Endothelial cell of umbilical vein (primary cell): ENCODE data around the gene SLC25A5. TPM values are rescaled to one million over a fixed set of nuclear protein-coding genes. Genes with fewer than 3 reads are reported as not detected.
"Not testable (repeated sequence)": the region's sequence is repeated elsewhere in the genome, so short reads cannot be mapped to it uniquely, and the experiment has no call there.

Source experiments
- BruUV-seq: library from RNA; stranded (reverse); fragments of 400-500 nt; replicated peaks from 2 replicates; lab custom pipeline; 2021; lab: Mats Ljungman, UMichigan
- CTCF ChIA-PET: fragments of 300-600, 350-600 bp; sonication (Branson Sonifier 250); formaldehyde crosslinking; loops from one replicate; lab custom pipeline; 2021; ENCODE audit warnings: antibody characterized with exemption, inconsistent platforms; lab: Charles Lee
- POLR2A ChIA-PET: fragments of 300-600, 350-600 bp; sonication (Branson Sonifier 250); formaldehyde crosslinking; loops from one replicate; lab custom pipeline; 2021; ENCODE audit warnings: antibody characterized with exemption, inconsistent platforms; lab: Charles Lee
- DNase-seq: peaks from one replicate; pipeline ENCODE4 v3.0.0-alpha.2; 2011; ENCODE audit warnings: low read depth, low spot score
- FAIRE-seq: peaks from 2 replicates; lab custom pipeline; 2011; peaks lifted over from hg19 to GRCh38; lab: Jason Lieb, UNC
- H2AFZ ChIP-seq: 2 replicates; pipeline ENCODE4 v1.6.0; 2012; ENCODE audit warnings: low read depth, low read length, control low read depth, inconsistent platforms
- H3K27ac ChIP-seq: 2 replicates; pipeline ENCODE4 v1.5.1; 2011; ENCODE audit warnings: low read depth, mild to moderate bottlenecking, control low read depth, low read length, moderate library complexity; ENCODE audit not compliant: insufficient read depth
- H3K27me3 ChIP-seq, 2 experiments: 2 replicates each; pipeline versions ENCODE4 v1.6.0 to v1.6.1; 2011; ENCODE audit warnings: low read length in 2 of 2, mixed read lengths in 1 of 2; ENCODE audit not compliant: control insufficient read depth in 2 of 2, insufficient read depth in 2 of 2
- H3K36me3 ChIP-seq, 2 experiments: 2 replicates in 1 of 2; 3 replicates in 1 of 2; pipeline ENCODE4 v1.5.1; 2011; ENCODE audit warnings: low read length in 2 of 2, mild to moderate bottlenecking in 1 of 2, moderate library complexity in 1 of 2; ENCODE audit not compliant: control insufficient read depth in 2 of 2, insufficient read depth in 2 of 2; ENCODE audit errors: extremely low read depth in 1 of 2
- H3K4me1 ChIP-seq: 3 replicates; pipeline ENCODE4 v1.5.1; 2011; ENCODE audit warnings: mild to moderate bottlenecking, low read length; ENCODE audit not compliant: control insufficient read depth, insufficient read depth; ENCODE audit errors: extremely low read depth
- H3K4me2 ChIP-seq: 2 replicates; pipeline ENCODE4 v1.6.1; 2011; ENCODE audit warnings: low read length, control low read depth, mixed read lengths; ENCODE audit not compliant: insufficient read depth
- H3K4me3 ChIP-seq, 3 experiments: fragments of 200-600 bp in 1 of 3; sonication (generic), shearing (Covaris generic) in 1 of 3; replicated peaks in 1 of 3; 2 replicates each; pipeline ENCODE4 v1.5.1; 2011 to 2016; ENCODE audit warnings: control low read depth in 3 of 3, low read length in 3 of 3, mild to moderate bottlenecking in 2 of 3, inconsistent platforms in 1 of 3, low read depth in 1 of 3, moderate library complexity in 1 of 3; ENCODE audit not compliant: insufficient read depth in 1 of 3
- H3K79me2 ChIP-seq: 2 replicates; pipeline ENCODE4 v1.6.0; 2012; ENCODE audit warnings: low read length, inconsistent platforms; ENCODE audit not compliant: control insufficient read depth, insufficient read depth
- H3K9ac ChIP-seq: replicated peaks from 2 replicates; pipeline ENCODE3; 2011; ENCODE audit warnings: low read length, control low read depth; ENCODE audit not compliant: insufficient read depth; ENCODE audit errors: extremely low read depth
- H3K9me1 ChIP-seq: replicated peaks from 3 replicates; pipeline ENCODE4 v1.6.0; 2011; ENCODE audit warnings: mild to moderate bottlenecking, low read length; ENCODE audit not compliant: control insufficient read depth, insufficient read depth; ENCODE audit errors: extremely low read depth
- H3K9me3 ChIP-seq: replicated peaks from 2 replicates; pipeline ENCODE4 v1.5.1; 2012; ENCODE audit warnings: low read length, inconsistent platforms; ENCODE audit not compliant: control insufficient read depth, insufficient read depth
- H4K20me1 ChIP-seq: replicated peaks from 2 replicates; pipeline ENCODE3; 2011; ENCODE audit warnings: mild to moderate bottlenecking, low read length; ENCODE audit not compliant: control insufficient read depth, insufficient read depth; ENCODE audit errors: extremely low read depth
- MYC ChIP-seq: IDR thresholded peaks from one replicate; pipeline ENCODE4 v1.6.1; 2011; ENCODE audit warnings: mild to moderate bottlenecking, low read depth, low read length
- POLR2A ChIP-seq: IDR thresholded peaks from 2 replicates; pipeline ENCODE4 v1.6.1; 2012; ENCODE audit warnings: low read depth, mild to moderate bottlenecking, control low read depth, low read length
- dilution Hi-C: fragments of 300-500 bp; cut with MboI; formaldehyde crosslinking; loops from one replicate; pipeline ENCODE4 v1.15.0; 2019; ENCODE audit warnings: low sequenced_read_pairs; ENCODE audit not compliant: extremely low pct_ligation_motif_present
- intact Hi-C: fragments of 100-400 bp; cut with micrococcal nuclease; formaldehyde crosslinking; loops from one replicate; pipeline ENCODE4 v1.10.0; 2022
- polyA plus RNA-seq, 4 experiments: library from polyadenylated mRNA; depleted of rRNA in 3 of 4; stranded (reverse) in 3 of 4; unstranded in 1 of 4; fragments of >200 nt; gene quantifications; 2 replicates each; pipeline versions ENCODE4 v1.2.1 to v1.2.3, GENCODE V29; 2011 to 2012; ENCODE audit warnings: missing spikeins in 1 of 4
- total RNA-seq: library from RNA; stranded (reverse); gene quantifications from 2 replicates; pipeline ENCODE4 v1.2.3, GENCODE V29; 2021

Gene SLC25A5
- total and polyA plus RNA-seq, 2 donors (not counting 3 experiments of a cell fraction or from before 2014, with no cell fraction given), result 379 to 651 TPM

DNA sequence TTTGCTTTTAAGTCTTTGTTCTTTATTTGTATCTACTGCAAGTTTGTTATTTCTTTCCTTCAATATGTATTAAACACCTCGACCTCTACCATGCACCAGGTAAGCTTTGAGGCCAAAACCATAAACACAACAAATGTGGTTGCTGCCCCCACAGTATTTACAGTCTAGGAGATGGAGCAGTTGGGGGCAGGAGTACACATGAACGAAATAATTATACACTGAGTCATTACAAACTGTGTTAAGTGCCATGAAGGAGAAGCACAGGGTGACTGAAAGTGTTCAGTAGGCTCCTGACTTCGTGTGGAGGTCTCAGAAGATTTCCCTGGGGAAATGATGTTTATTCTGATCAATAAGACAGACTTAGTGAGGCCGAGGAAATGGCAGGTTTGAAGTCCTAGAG lies 38.8 kb upstream of the SLC25A5 start:
- Histone ChIP-seq H3K9ac (no peak overlapping the region), H3K9me3 (no peaks in the 10 kb centered on the region), H3K27ac (no peak overlapping the region), H3K4me2 (no peak overlapping the region), H3K27me3 (no peaks in the 10 kb centered on the region), H2AFZ (no peak overlapping the region), H3K4me1 (no peaks in the 10 kb centered on the region), H3K4me3 (no peak overlapping the region), H3K9me1 (no peaks in the 10 kb centered on the region), H3K79me2 (no peaks in the 10 kb centered on the region), H4K20me1 (no peaks in the 10 kb centered on the region), H3K36me3 (no peaks in the 10 kb centered on the region)
- BruUV-seq, result no TSS peak
- dilution Hi-C loops, result no loop called here
- no peak for TF ChIP-seq MYC
- no peak for TF ChIP-seq POLR2A
- no peak for FAIRE-seq
- CTCF ChIA-PET, result no interaction called here
- POLR2A ChIA-PET, result no interaction called here
- intact Hi-C loops, result no loop called here
- no peak for DNase-seq

DNA sequence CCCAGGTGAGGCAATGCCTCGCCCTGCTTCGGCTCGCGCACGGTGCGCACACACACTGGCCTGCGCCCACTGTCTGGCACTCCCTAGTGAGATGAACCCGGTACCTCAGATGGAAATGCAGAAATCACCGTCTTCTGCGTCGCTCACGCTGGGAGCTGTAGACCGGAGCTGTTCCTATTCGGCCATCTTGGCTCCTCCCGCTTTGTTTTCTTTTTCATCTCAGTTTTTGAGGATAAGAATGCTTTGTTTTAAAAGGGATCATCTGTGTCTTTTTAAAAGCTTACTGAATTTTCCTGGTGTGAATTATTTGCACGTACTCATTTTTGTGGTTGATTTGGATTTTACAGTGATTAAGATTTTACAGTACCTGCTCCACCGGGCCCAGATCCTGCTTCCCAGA lies 26.9 kb upstream of the SLC25A5 start:
- FAIRE-seq, H3K4me3 ChIP-seq, intact Hi-C loops, H2AFZ ChIP-seq, BruUV-seq, CTCF ChIA-PET, H3K36me3 ChIP-seq, H3K9me3 ChIP-seq, H3K9ac ChIP-seq, H3K79me2 ChIP-seq, H3K9me1 ChIP-seq, H3K4me2 ChIP-seq, H3K27ac ChIP-seq, DNase-seq, POLR2A ChIA-PET, H3K27me3 ChIP-seq, H4K20me1 ChIP-seq, dilution Hi-C loops, H3K4me1 ChIP-seq: not testable (repeated sequence)
